Activated CD4-positive, alpha-beta T cell treated with anti-CD3 and anti-CD28 coated beads, Interleukin-2, amount 10 ng/mL, durations not matched to agents 7 days and 5 days (primary cell): ENCODE measurements around the gene ESRRA. TPM values are rescaled to one million over a fixed set of nuclear protein-coding genes. Genes with fewer than 3 reads are reported as not detected.

Experiments used
- CTCF ChIA-PET: fragments of 350-600 bp; sonication (Branson Sonifier 250); formaldehyde crosslinking; loops from one replicate; lab custom pipeline; 2021; ENCODE audit warnings: antibody characterized with exemption; lab: Charles Lee
- POLR2A ChIA-PET: fragments of 350-600 bp; sonication (Branson Sonifier 250); formaldehyde crosslinking; loops from one replicate; lab custom pipeline; 2021; ENCODE audit warnings: antibody characterized with exemption; lab: Charles Lee
- DNase-seq: peaks from one replicate; pipeline ENCODE4 v3.0.0-alpha.2; 2020
- H3K27ac Mint-ChIP-seq: one replicate; pipeline ENCODE4 v1.8.0; 2021; ENCODE audit warnings: mild to moderate bottlenecking, moderate library complexity, mixed read lengths
- H3K27me3 Mint-ChIP-seq: one replicate; pipeline ENCODE4 v1.8.0; 2021; ENCODE audit warnings: mixed read lengths
- H3K36me3 Mint-ChIP-seq: one replicate; pipeline ENCODE4 v1.8.0; 2021; ENCODE audit warnings: low read depth, mixed read lengths
- H3K4me1 Mint-ChIP-seq: one replicate; pipeline ENCODE4 v1.8.0; 2021; ENCODE audit warnings: mixed read lengths
- H3K4me3 Mint-ChIP-seq: one replicate; pipeline ENCODE4 v1.8.0; 2021; ENCODE audit warnings: mild to moderate bottlenecking, moderate library complexity, mixed read lengths
- H3K9me3 Mint-ChIP-seq: one replicate; pipeline ENCODE4 v1.8.0; 2021; ENCODE audit warnings: mixed read lengths
- total RNA-seq, 2 experiments: library from RNA; stranded (reverse); gene quantifications; one replicate each; pipeline ENCODE4 v1.2.3, GENCODE V29; 2021

ESRRA gene
- total RNA-seq, 2 experiments from 2014 or later, result 24.8 to 32.0 TPM

GRCh38 chr11:64264371-64264852 is 40.9 kb upstream of the ESRRA start:
- POLR2A ChIA-PET, result no interaction called here
- DNase-seq, result no peak
- Mint-ChIP-seq H3K27me3 (no peaks in the 10 kb centered on the region), H3K36me3 (peaks cover 9% of the 10 kb centered on the region), H3K9me3 (no peaks in the 10 kb centered on the region), H3K4me3 (no peak overlapping the region), H3K27ac (peak overlapping the region; percentile 50), H3K4me1 (peaks cover 23% of the 10 kb centered on the region)
- CTCF ChIA-PET, result interaction anchor here (1.0 to 12.3 kb wide), 5 partner anchors 10 to 53 kb away, joined by 3 to 162 read pairs (median 3); partner anchors contain the start of genes PLCB3, PPP1R14B and TRMT112

DNA sequence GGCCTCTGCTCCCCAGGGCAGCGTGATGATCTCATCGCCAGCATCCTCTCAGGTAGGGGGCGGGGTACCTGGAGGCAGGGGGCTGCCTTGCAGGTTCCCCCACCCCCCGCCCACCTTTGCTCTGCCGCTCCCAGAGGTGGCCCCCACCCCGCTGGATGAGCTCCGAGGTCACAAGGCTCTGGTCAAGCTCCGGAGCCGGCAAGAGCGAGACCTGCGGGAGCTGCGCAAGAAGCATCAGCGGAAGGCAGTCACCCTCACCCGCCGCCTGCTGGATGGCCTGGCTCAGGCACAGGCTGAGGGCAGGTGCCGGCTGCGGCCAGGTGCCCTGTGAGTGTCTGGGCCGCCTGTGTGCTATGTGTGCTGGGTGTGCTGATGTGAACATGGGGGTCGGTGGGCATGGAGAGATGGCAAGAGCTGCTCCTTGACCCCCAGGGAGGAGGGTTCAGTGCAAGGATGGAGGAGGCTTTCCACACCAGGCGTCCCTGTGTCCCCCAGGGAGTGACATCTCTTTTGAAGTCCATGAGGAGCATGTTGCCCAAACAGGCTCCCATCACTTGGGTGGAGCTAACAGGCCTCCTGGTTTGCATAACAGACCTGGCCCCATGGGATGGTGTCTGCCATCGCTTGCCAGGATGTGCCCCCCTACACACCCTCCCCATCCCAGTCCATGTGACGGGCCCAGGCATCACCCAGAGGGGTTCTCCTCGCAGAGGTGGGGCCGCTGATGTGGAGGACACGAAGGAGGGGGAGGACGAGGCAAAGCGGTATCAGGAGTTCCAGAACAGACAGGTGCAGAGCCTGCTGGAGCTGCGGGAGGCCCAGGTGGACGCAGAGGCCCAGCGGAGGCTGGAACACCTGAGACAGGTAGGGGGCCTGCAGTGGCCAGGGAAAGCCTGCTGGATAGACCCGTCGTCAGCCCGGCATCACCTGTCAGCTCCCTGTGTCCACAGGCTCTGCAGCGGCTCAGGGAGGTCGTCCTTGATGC is 39.9 kb upstream of the ESRRA start:
- no peak overlapping the region for H3K4me3 Mint-ChIP-seq
- H3K36me3 Mint-ChIP-seq, result peaks cover 1% of the 10 kb centered on the region
- H3K4me1 Mint-ChIP-seq, result peaks cover 18% of the 10 kb centered on the region
- no peak for DNase-seq
- CTCF ChIA-PET, result interaction anchor here (1.5 to 12.3 kb wide), 4 partner anchors 11 to 38 kb away, joined by 3 to 162 read pairs (median 8); partner anchors contain the start of genes PLCB3 and PPP1R14B
- no peaks in the 10 kb centered on the region for H3K9me3 Mint-ChIP-seq
- POLR2A ChIA-PET, result no interaction called here
- no peak overlapping the region for H3K27ac Mint-ChIP-seq
- no peaks in the 10 kb centered on the region for H3K27me3 Mint-ChIP-seq

- DNase-seq, result no peak
- H3K4me1 Mint-ChIP-seq, result peaks cover 18% of the 10 kb centered on the region
- ChIA-PET CTCF (interaction anchor here (3.2 to 12.3 kb wide), 2 partner anchors 12 to 19 kb away, joined by 12 to 162 read pairs; partner anchors contain the start of genes PLCB3 and PPP1R14B), POLR2A (no interaction called here)
- H3K27me3 Mint-ChIP-seq, result no peaks in the 10 kb centered on the region
- H3K27ac Mint-ChIP-seq, result peak overlapping the region; percentile 36
- H3K36me3 Mint-ChIP-seq, result peaks cover 1% of the 10 kb centered on the region
- H3K4me3 Mint-ChIP-seq, result no peak overlapping the region
- no peaks in the 10 kb centered on the region for H3K9me3 Mint-ChIP-seq
Measured at GRCh38 chr11:64266339-64266738, 39.0 kb upstream of the ESRRA start.

DNA sequence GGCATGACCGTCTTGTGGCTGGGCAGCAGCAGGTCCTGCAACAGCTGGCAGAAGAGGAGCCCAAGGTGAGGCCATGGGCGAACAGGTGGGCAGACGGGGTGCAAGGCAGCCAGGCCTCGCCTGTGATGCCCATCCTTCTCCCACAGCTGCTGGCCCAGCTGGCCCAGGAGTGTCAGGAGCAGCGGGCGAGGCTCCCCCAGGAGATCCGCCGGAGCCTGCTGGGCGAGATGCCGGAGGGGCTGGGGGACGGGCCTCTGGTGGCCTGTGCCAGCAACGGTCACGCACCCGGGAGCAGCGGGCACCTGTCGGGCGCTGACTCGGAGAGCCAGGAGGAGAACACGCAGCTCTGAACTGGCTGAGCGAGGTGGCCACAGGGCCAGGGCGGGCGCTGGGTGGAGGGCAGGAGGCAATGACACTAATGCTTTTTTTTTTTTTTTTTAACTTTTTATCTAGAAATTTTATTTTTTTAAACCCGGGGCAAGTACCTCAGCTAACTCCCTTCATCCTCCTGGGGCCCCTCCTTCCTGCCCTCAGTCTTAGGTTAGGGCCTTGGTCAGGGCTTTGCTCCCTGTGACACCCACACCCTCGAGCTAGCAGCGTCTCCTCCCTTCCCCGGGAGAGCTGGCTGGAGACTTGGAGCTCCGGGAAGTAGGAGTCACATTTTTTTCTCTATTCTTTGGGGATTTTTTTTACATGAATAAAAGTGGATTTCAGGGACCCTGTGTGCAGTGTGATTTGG is 37.9 kb upstream of the ESRRA start:
- Mint-ChIP-seq H3K9me3 (no peaks in the 10 kb centered on the region), H3K4me3 (no peak overlapping the region), H3K4me1 (peaks cover 25% of the 10 kb centered on the region), H3K27me3 (no peaks in the 10 kb centered on the region), H3K27ac (peak overlapping the region; percentile 92), H3K36me3 (peaks cover 1% of the 10 kb centered on the region)
- DNase-seq, result no peak
- ChIA-PET CTCF (interaction anchor here (0.8 to 12.3 kb wide), 4 partner anchors 11 to 36 kb away, joined by 3 to 162 read pairs (median 12); partner anchors contain the start of genes PLCB3 and PPP1R14B), POLR2A (no interaction called here)

GRCh38 chr11:64268025-64268892 is 37.1 kb upstream of the ESRRA start:
- DNase-seq, result no peak
- Mint-ChIP-seq H3K27ac (peak overlapping the region; percentile 92), H3K4me3 (peak overlapping the region; percentile 88), H3K36me3 (no peaks in the 10 kb centered on the region), H3K4me1 (peaks cover 26% of the 10 kb centered on the region), H3K9me3 (no peaks in the 10 kb centered on the region), H3K27me3 (no peaks in the 10 kb centered on the region)
- CTCF ChIA-PET, result interaction anchor here (0.7 to 12.3 kb wide), 11 partner anchors 7 to 81 kb away, joined by 3 to 162 read pairs (median 5); partner anchors contain the start of genes BAD, CATSPERZ, GPR137 and PLCB3
- POLR2A ChIA-PET, result interaction anchor here (0.6 to 1.0 kb wide), 2 partner anchors 17 to 33 kb away, joined by 3 to 4 read pairs; partner anchors contain the start of gene BAD

- Mint-ChIP-seq H3K9me3 (no peaks in the 10 kb centered on the region), H3K4me3 (peak overlapping the region; percentile 88), H3K36me3 (peaks cover 3% of the 10 kb centered on the region), H3K27ac (peak overlapping the region; percentile 92), H3K4me1 (peaks cover 26% of the 10 kb centered on the region), H3K27me3 (no peaks in the 10 kb centered on the region)
- ChIA-PET CTCF (interaction anchor here (0.7 to 12.3 kb wide), 10 partner anchors 8 to 82 kb away, joined by 3 to 162 read pairs (median 6); partner anchors contain the start of genes BAD, CATSPERZ, GPR137 and PLCB3), POLR2A (interaction anchor here (0.6 to 1.3 kb wide), 3 partner anchors 16 to 34 kb away, joined by 3 to 4 read pairs (median 4); partner anchors contain the start of gene BAD)
- peak; percentile 51 for DNase-seq
Measured at GRCh38 chr11:64268893-64269539, 36.3 kb upstream of the ESRRA start.

DNA sequence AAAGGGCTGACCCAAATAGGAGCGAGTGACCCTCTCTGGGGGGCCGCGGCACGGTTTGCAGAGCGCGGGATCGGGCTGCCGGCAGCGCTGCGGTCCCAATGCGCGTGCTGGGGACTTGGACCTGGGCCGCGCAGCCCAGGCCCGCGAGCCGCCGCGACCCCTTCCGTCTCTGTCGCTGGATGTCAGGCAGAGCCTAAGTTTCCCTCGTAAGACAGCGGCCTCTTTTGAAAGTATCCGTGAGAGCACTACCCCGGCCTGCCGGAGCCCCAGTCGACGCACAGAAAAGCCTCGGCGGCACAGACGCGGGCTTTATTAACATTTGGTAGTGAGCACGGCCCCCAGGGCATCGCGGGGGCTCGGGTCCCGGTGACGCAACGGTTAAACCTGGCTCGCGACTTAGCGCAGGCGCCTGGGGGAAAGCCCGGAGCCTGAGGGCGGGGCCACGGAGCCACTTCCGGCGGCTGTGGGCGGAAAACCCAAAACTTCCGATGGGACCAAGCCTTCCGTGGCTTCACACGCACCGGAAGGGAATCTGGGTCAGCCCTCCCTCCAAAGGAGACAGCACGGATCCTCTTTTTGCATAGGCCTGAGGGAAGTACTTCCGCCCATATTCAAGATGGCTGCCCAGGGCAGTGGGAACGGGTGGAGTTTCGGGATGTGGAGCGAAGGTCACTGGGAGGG is 35.6 kb upstream of the ESRRA start:
- ChIA-PET CTCF (interaction anchor here (0.8 to 12.3 kb wide), 12 partner anchors 9 to 83 kb away, joined by 3 to 162 read pairs (median 6); partner anchors contain the start of genes BAD, CATSPERZ, FERMT3 and GPR137), POLR2A (interaction anchor here (0.7 to 1.3 kb wide), 3 partner anchors 15 to 70 kb away, joined by 3 to 4 read pairs (median 4); partner anchors contain the start of genes BAD and CCDC88B)
- Mint-ChIP-seq H3K4me3 (peak overlapping the region; percentile 88), H3K36me3 (peaks cover 5% of the 10 kb centered on the region), H3K27me3 (no peaks in the 10 kb centered on the region), H3K9me3 (no peaks in the 10 kb centered on the region), H3K4me1 (peaks cover 26% of the 10 kb centered on the region), H3K27ac (peak overlapping the region; percentile 92)
- peak; percentile 97 for DNase-seq

DNA sequence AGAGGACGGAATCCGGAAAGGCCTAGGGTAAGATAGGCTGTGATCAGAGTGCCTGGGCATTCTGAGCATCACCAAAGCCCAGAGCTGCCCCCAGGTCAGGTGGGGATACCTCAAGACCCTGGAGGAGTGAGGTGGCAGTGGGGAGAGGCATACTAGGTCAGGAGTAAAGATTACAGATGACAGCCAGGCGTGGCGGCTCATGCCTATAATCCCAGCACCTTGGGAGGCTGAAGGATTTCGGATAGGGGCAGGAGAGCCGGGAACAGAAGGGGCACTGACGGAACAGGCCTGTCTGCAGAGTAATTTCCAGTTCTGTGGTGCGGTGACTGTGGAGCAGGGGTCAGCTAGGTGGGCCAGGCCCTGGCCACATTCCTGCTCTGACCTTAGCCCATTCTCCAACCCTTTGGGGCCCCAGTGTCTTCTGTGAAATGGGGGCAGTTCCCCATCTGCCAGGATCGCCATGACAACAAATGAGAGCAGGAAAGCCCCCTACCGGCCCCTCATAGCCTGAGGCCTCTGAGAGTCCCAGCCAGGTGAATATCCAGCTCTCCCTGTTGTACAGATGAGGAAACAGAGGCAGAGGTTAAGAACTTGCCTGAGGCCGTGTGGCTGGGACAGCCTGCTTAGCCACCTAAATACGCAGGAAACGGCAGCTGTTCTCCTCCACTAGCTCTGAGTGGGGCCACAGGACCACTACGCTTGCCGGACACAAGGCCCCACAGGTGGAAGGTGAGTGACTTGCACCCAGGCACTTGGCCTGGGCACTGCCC is 30.1 kb upstream of the ESRRA start:
- Mint-ChIP-seq H3K9me3 (no peaks in the 10 kb centered on the region), H3K36me3 (peaks cover 13% of the 10 kb centered on the region), H3K27me3 (no peaks in the 10 kb centered on the region), H3K27ac (no peak overlapping the region), H3K4me1 (peaks cover 8% of the 10 kb centered on the region), H3K4me3 (no peak overlapping the region)
- no peak for DNase-seq
- ChIA-PET POLR2A (no interaction called here), CTCF (interaction anchor here (0.9 to 1.7 kb wide), 8 partner anchors 10 to 57 kb away, joined by 3 to 5 read pairs (median 3); partner anchors contain the start of gene PPP1R14B)

DNA sequence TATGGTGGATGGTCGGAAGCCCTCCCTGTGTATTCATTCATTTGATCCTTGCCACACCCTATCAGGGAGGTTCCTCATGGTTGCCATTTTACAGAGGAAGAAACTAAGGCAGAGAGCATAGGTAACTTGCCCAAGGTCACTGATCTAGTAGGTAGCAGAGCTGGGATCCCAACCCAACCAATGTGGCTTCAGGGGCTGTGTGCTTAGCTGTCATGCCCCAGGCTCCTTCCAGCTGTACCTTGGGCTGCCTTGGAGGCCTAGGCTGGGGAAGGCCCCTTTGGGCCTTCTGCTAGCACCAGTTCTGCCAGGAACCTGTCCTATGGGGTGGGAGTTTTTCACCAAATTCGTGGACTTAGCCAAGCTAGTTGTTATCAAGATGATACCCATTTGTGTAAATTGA is 29.5 kb upstream of the ESRRA start:
- POLR2A ChIA-PET, result no interaction called here
- no peak overlapping the region for H3K27ac Mint-ChIP-seq

More for the DNA sequence above, 29.5 kb upstream of the ESRRA start:
- H3K36me3 Mint-ChIP-seq, result peaks cover 13% of the 10 kb centered on the region
- H3K27me3 Mint-ChIP-seq, result no peaks in the 10 kb centered on the region
- no peaks in the 10 kb centered on the region for H3K9me3 Mint-ChIP-seq
- no peak overlapping the region for H3K4me3 Mint-ChIP-seq
- CTCF ChIA-PET, result interaction anchor here (0.9 to 1.7 kb wide), 8 partner anchors 9 to 57 kb away, joined by 3 to 5 read pairs (median 3); partner anchors contain the start of gene PPP1R14B
- H3K4me1 Mint-ChIP-seq, result peaks cover 8% of the 10 kb centered on the region
- no peak for DNase-seq
